ENCODE data around the gene ADAMTSL4.

GRCh38 chr1:150512846-150513245 lies 36.4 kb upstream of the ADAMTSL4 start:
- TF ChIP-seq CTCF (IDR thresholded peaks at IDR 0.05) (no peak), POLR2A (IDR thresholded peaks at IDR 0.05) (no peak)

Measured in lower leg skin (tissue), 3 donors.